ENCODE data around the gene ANKIB1. TPM values are rescaled to one million over a fixed set of nuclear protein-coding genes. Genes with fewer than 3 reads are reported as not detected.

Gene ANKIB1
- total RNA-seq, 1 donor from 2014 or later, result 58.7 TPM

- TF ChIP-seq CTCF (conservative IDR thresholded peaks at IDR 0.05), result peak; percentile 92
- Mint-ChIP-seq H3K27me3 (no peaks in the 10 kb centered on the region), H3K9me3 (peaks cover 2% of the 10 kb centered on the region), H3K4me3 (peak within 1 kb of the TSS; percentile 88), H3K36me3 (peaks cover 8% of the 10 kb centered on the region), H3K27ac (peak within 1 kb of the TSS; percentile 83), H3K4me1 (ENCODE audit: unreplicated experiment) (peaks cover 5% of the 10 kb centered on the region)
- peak; percentile 88 for DNase-seq (ENCODE audit: extremely low spot score, unreplicated experiment)
Observed at GRCh38 chr7:92447345-92448204, 201.8 kb downstream of the ANKIB1 start, which contains the start of gene GATAD1. GATAD1 (plus strand) TSS chr7:92447482; CDS start chr7:92447730, 248 bp downstream.

GRCh38 chr7:92448205-92448747 lies 202.5 kb downstream of the ANKIB1 start:
- no peaks in the 10 kb centered on the region for H3K9me3 Mint-ChIP-seq
- no peak for DNase-seq (ENCODE audit: extremely low spot score, unreplicated experiment)
- peak overlapping the region; percentile 82 for H3K27ac Mint-ChIP-seq
- H3K4me3 Mint-ChIP-seq, result peak overlapping the region; percentile 87
- H3K4me1 Mint-ChIP-seq (ENCODE audit: unreplicated experiment), result peaks cover 5% of the 10 kb centered on the region
- no peaks in the 10 kb centered on the region for H3K27me3 Mint-ChIP-seq
- TF ChIP-seq CTCF (conservative IDR thresholded peaks at IDR 0.05), result peak; percentile 40
- H3K36me3 Mint-ChIP-seq, result peaks cover 9% of the 10 kb centered on the region

Small RNAs within 50 kb of the gene (microRNA-seq; reads per million reads assigned to microRNA genes)
- gene MIR1285-1, result not detected

Other genes starting within 250 kb of the ANKIB1 start
- 82.8 and 83.0 TPM in 2 replicates for gene CYP51A1, start 111.5 kb upstream of the ANKIB1 start, total RNA-seq (ENCODE audit: low replicate concordance)
- gene LRRD1, start 66.8 kb upstream of the ANKIB1 start, total RNA-seq (ENCODE audit: low replicate concordance), result 0.19 TPM in 1 of 2 replicates, not detected in the other
- 34.8 and 43.5 TPM in 2 replicates for gene KRIT1, start 60 bp upstream of the ANKIB1 start, total RNA-seq (ENCODE audit: low replicate concordance)
- 27.8 and 38.9 TPM in 2 replicates for gene GATAD1, start 201.5 kb downstream of the ANKIB1 start, total RNA-seq (ENCODE audit: low replicate concordance)
- 0.12 and 1.2 TPM in 2 replicates for gene ERVW-1, start 232.0 kb downstream of the ANKIB1 start, total RNA-seq (ENCODE audit: low replicate concordance)

Data from type B pancreatic cell (in vitro differentiated cells).